ENCODE data around the gene PSMD1.

DNA sequence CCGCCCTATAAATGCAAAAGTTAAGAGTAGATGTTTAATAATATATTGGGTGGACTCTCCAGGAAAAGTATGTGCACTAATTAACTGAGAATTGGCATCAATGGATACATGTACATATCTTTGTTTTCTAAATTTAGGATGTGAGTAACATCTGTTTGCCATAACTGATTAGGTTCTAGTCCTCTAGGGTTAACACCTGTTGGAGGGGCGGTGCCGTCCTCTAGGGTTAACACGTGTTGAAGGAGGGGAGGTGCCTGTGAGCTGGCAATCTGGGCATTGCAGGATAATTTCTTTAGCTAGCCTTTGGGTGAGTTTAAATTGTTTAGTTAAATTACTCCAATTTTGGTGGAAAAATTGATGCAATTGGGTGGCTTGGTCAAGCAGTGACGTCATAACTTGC is 37.3 kb downstream of the PSMD1 start:
- TF ChIP-seq, protein P1, sequence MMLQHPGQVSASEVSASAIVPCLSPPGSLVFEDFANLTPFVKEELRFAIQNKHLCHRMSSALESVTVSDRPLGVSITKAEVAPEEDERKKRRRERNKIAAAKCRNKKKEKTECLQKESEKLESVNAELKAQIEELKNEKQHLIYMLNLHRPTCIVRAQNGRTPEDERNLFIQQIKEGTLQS (IDR thresholded peaks at IDR 0.05), result no peak
- TF ChIP-seq POLR2A (IDR thresholded peaks at IDR 0.05; ENCODE audit: borderline replicate concordance, extremely low read depth, insufficient read depth, insufficient read length) (no peak), FOSL1 (IDR thresholded peaks at IDR 0.05; ENCODE audit: low read depth) (no peak), CTCF (IDR thresholded peaks at IDR 0.05 in 2 of 3, conservative IDR thresholded peaks at IDR 0.05 in 1 of 3; ENCODE audit: borderline replicate concordance in 1 of 3, insufficient read depth in 1 of 3, low read depth in 2 of 3, low read length in 2 of 3) (no peak), SIN3A (IDR thresholded peaks at IDR 0.05; ENCODE audit: low read depth) (no peak), JUND (IDR thresholded peaks at IDR 0.05) (no peak), POLR2AphosphoS5 (IDR thresholded peaks at IDR 0.05; ENCODE audit: low read depth, low read length) (no peak), REST (IDR thresholded peaks at IDR 0.05; ENCODE audit: low read depth) (no peak)
- TF ChIP-seq, protein P2, sequence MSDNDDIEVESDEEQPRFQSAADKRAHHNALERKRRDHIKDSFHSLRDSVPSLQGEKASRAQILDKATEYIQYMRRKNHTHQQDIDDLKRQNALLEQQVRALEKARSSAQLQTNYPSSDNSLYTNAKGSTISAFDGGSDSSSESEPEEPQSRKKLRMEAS (IDR thresholded peaks at IDR 0.05), result no peak
